DOHH2 (cell line): ENCODE measurements around the gene ZNF521.

ENCODE experiments used
- EZH2phosphoT487 ChIP-seq: fragments of 200-600 bp; sonication (generic); IDR thresholded peaks from 2 replicates; pipeline ENCODE4 v1.6.1; 2017; ENCODE audit warnings: borderline replicate concordance, mild to moderate bottlenecking, antibody characterized with exemption, low read length, moderate library complexity, mixed read lengths
- TF ChIP-seq, protein P1 (sequence below): fragments of 200-600 bp; sonication (generic); IDR thresholded peaks from one replicate; pipeline ENCODE4 v1.5.1; 2014; ENCODE audit warnings: antibody characterized with exemption, mild to moderate bottlenecking, low read depth, low read length; ENCODE audit not compliant: poor library complexity, severe bottlenecking

- TF ChIP-seq, protein P1, sequence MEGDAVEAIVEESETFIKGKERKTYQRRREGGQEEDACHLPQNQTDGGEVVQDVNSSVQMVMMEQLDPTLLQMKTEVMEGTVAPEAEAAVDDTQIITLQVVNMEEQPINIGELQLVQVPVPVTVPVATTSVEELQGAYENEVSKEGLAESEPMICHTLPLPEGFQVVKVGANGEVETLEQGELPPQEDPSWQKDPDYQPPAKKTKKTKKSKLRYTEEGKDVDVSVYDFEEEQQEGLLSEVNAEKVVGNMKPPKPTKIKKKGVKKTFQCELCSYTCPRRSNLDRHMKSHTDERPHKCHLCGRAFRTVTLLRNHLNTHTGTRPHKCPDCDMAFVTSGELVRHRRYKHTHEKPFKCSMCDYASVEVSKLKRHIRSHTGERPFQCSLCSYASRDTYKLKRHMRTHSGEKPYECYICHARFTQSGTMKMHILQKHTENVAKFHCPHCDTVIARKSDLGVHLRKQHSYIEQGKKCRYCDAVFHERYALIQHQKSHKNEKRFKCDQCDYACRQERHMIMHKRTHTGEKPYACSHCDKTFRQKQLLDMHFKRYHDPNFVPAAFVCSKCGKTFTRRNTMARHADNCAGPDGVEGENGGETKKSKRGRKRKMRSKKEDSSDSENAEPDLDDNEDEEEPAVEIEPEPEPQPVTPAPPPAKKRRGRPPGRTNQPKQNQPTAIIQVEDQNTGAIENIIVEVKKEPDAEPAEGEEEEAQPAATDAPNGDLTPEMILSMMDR = no peak
- TF ChIP-seq EZH2phosphoT487 = no peak
Measured at GRCh38 chr18:25329783-25330182, 22.2 kb downstream of the ZNF521 start.
